ACC112 (cell line): Measurements from ENCODE around the gene C3orf80.
"Not testable (repeated sequence)": the region's sequence is repeated elsewhere in the genome, so short reads cannot be mapped to it uniquely, and the experiment has no call there.

Source experiments
- H2AFZ ChIP-seq: fragments of 200-600 bp; sonication (generic); one replicate; pipeline ENCODE4 v1.6.0; 2017; ENCODE audit warnings: antibody characterized with exemption, low read length; ENCODE audit not compliant: unreplicated experiment
- H3K27ac ChIP-seq: fragments of 200-600 bp; sonication (generic); 2 replicates; pipeline ENCODE4 v1.5.1; 2014; ENCODE audit warnings: low read depth, mild to moderate bottlenecking, antibody characterized with exemption, low read length, moderate library complexity
- H3K27me3 ChIP-seq: fragments of 200-600 bp; sonication (generic); 2 replicates; pipeline ENCODE4 v1.6.1; 2014; ENCODE audit warnings: mild to moderate bottlenecking, antibody characterized with exemption, low read length, moderate library complexity, mixed read lengths; ENCODE audit not compliant: insufficient read depth
- H3K36me3 ChIP-seq: fragments of 200-600 bp; sonication (generic); 2 replicates; pipeline ENCODE4 v1.6.1; 2016; ENCODE audit warnings: mild to moderate bottlenecking, antibody characterized with exemption, low read length, moderate library complexity, mixed read lengths; ENCODE audit not compliant: insufficient read depth
- H3K4me1 ChIP-seq: fragments of 200-600 bp; sonication (generic); one replicate; pipeline ENCODE4 v1.6.1; 2016; ENCODE audit warnings: low read length, mixed read lengths; ENCODE audit not compliant: insufficient read depth, unreplicated experiment, control insufficient read depth
- H3K4me3 ChIP-seq: fragments of 200-600 bp; sonication (generic); 2 replicates; pipeline ENCODE4 v1.5.1; 2014; ENCODE audit warnings: mild to moderate bottlenecking, low read depth, low read length
- H3K79me2 ChIP-seq: fragments of 200-600 bp; sonication (generic); one replicate; pipeline ENCODE4 v1.6.0; 2016; ENCODE audit warnings: low read length; ENCODE audit not compliant: control insufficient read depth, unreplicated experiment, insufficient read depth

The C3orf80 gene

GRCh38 chr3:160225176-160226025 is at the start of gene C3orf80:
C3orf80 (plus strand) TSS chr3:160225422; CDS start chr3:160225636, 214 bp downstream.
- H3K36me3 ChIP-seq: no peaks in the 10 kb centered on the region
- no peak within 1 kb of the TSS for H3K27ac ChIP-seq
- no peaks in the 10 kb centered on the region for H3K79me2 ChIP-seq
- peak within 1 kb of the TSS; percentile 86 for H3K4me3 ChIP-seq
- H3K27me3 ChIP-seq: peaks cover 29% of the 10 kb centered on the region
- H3K4me1 ChIP-seq: no peaks in the 10 kb centered on the region
- H2AFZ ChIP-seq: peak within 1 kb of the TSS; percentile 95

- no peaks in the 10 kb centered on the region for H3K27me3 ChIP-seq
- no peak overlapping the region for H3K4me3 ChIP-seq
- H3K4me1 ChIP-seq: peaks cover 16% of the 10 kb centered on the region
- no peak overlapping the region for H3K27ac ChIP-seq
- H3K79me2 ChIP-seq: no peaks in the 10 kb centered on the region
- no peaks in the 10 kb centered on the region for H3K36me3 ChIP-seq
- no peak overlapping the region for H2AFZ ChIP-seq
Measured at GRCh38 chr3:160176923-160177322, 48.3 kb upstream of the C3orf80 start.

GRCh38 chr3:160178661-160179060 is 46.6 kb upstream of the C3orf80 start:
- H3K79me2 ChIP-seq, H3K27me3 ChIP-seq, H3K27ac ChIP-seq, H3K4me3 ChIP-seq, H3K36me3 ChIP-seq, H2AFZ ChIP-seq: not testable (repeated sequence)
- peaks cover 21% of the 10 kb centered on the region for H3K4me1 ChIP-seq

- not testable (repeated sequence) for H3K27ac ChIP-seq
Measured at GRCh38 chr3:160179403-160179802, 45.8 kb upstream of the C3orf80 start.

GRCh38 chr3:160179906-160180305 is 45.3 kb upstream of the C3orf80 start:
- Histone ChIP-seq H3K27me3 (no peaks in the 10 kb centered on the region), H3K27ac (no peak overlapping the region), H3K36me3 (no peaks in the 10 kb centered on the region), H3K4me3 (peak overlapping the region; percentile 63; the same call in 1 of the 2 replicates), H3K4me1 (peaks cover 28% of the 10 kb centered on the region), H2AFZ (peak overlapping the region; percentile 73), H3K79me2 (no peaks in the 10 kb centered on the region)

More at GRCh38 chr3:160179403-160179802, 45.8 kb upstream of the C3orf80 start:
- H2AFZ ChIP-seq, H3K79me2 ChIP-seq, H3K27me3 ChIP-seq, H3K4me3 ChIP-seq, H3K36me3 ChIP-seq: not testable (repeated sequence)
- peaks cover 26% of the 10 kb centered on the region for H3K4me1 ChIP-seq

- Histone ChIP-seq H3K27me3 (no peaks in the 10 kb centered on the region), H3K4me3 (peak overlapping the region; percentile 63), H2AFZ (peak overlapping the region; percentile 73), H3K79me2 (no peaks in the 10 kb centered on the region), H3K4me1 (peaks cover 28% of the 10 kb centered on the region), H3K36me3 (no peaks in the 10 kb centered on the region), H3K27ac (no peak overlapping the region)
Measured at GRCh38 chr3:160180581-160181216, 44.5 kb upstream of the C3orf80 start.

GRCh38 chr3:160183345-160184076 is 41.7 kb upstream of the C3orf80 start:
- Histone ChIP-seq H3K79me2 (no peaks in the 10 kb centered on the region), H2AFZ (peak overlapping the region; percentile 4), H3K4me3 (no peak overlapping the region), H3K36me3 (no peaks in the 10 kb centered on the region), H3K4me1 (peaks cover 28% of the 10 kb centered on the region), H3K27ac (peak overlapping the region; percentile 28; the same call in 1 of the 2 replicates), H3K27me3 (no peaks in the 10 kb centered on the region)

GRCh38 chr3:160184655-160185054 is 40.6 kb upstream of the C3orf80 start:
- Histone ChIP-seq H3K27me3 (no peaks in the 10 kb centered on the region), H2AFZ (peak overlapping the region; percentile 15), H3K79me2 (no peaks in the 10 kb centered on the region), H3K36me3 (no peaks in the 10 kb centered on the region), H3K4me1 (peaks cover 27% of the 10 kb centered on the region), H3K4me3 (no peak overlapping the region), H3K27ac (peak overlapping the region; percentile 28)

- no peaks in the 10 kb centered on the region for H3K36me3 ChIP-seq
- peaks cover 16% of the 10 kb centered on the region for H3K4me1 ChIP-seq
- H3K27ac ChIP-seq: no peak overlapping the region
- no peaks in the 10 kb centered on the region for H3K27me3 ChIP-seq
- no peak overlapping the region for H3K4me3 ChIP-seq
- no peak overlapping the region for H2AFZ ChIP-seq
- H3K79me2 ChIP-seq: no peaks in the 10 kb centered on the region
Measured at GRCh38 chr3:160185751-160186150, 39.5 kb upstream of the C3orf80 start.

GRCh38 chr3:160187288-160187687 is 37.9 kb upstream of the C3orf80 start:
- Histone ChIP-seq H3K4me3 (no peak overlapping the region), H3K36me3 (no peaks in the 10 kb centered on the region), H3K27me3 (no peaks in the 10 kb centered on the region), H3K27ac (no peak overlapping the region), H3K4me1 (peaks cover 12% of the 10 kb centered on the region), H3K79me2 (no peaks in the 10 kb centered on the region), H2AFZ (no peak overlapping the region)
